Smooth muscle cell (in vitro differentiated cells): ENCODE data around the gene HACL1. TPM values are rescaled to one million over a fixed set of nuclear protein-coding genes. Genes with fewer than 3 reads are reported as not detected.
"Not testable (repeated sequence)": the region's sequence is repeated elsewhere in the genome, so short reads cannot be mapped to it uniquely, and the experiment has no call there.

Source experiments
- DNase-seq: peaks from one replicate; lab custom pipeline; 2025; ENCODE audit not compliant: unreplicated experiment; lab: John Stamatoyannopoulos, UW
- H2AFZ ChIP-seq: fragments of 200-600 bp; sonication (generic); 2 replicates; pipeline ENCODE4 v1.6.0; 2016; ENCODE audit warnings: antibody characterized with exemption, low read depth, mild to moderate bottlenecking
- H3F3A ChIP-seq: fragments of 200-600 bp; sonication (generic); 2 replicates; pipeline ENCODE4 v1.6.0; 2017; ENCODE audit warnings: antibody characterized with exemption, low read depth
- H3K27ac ChIP-seq: fragments of 200-600 bp; sonication (generic); 2 replicates; pipeline ENCODE4 v1.5.1; 2016; ENCODE audit warnings: low read depth, mild to moderate bottlenecking
- H3K27me3 ChIP-seq: fragments of 200-600 bp; sonication (generic); 2 replicates; pipeline ENCODE4 v1.6.1; 2016; ENCODE audit warnings: low read depth, mild to moderate bottlenecking
- H3K36me3 ChIP-seq: fragments of 200-600 bp; sonication (generic); 2 replicates; pipeline ENCODE4 v1.5.1; 2016; ENCODE audit warnings: low read depth
- H3K4me1 ChIP-seq: fragments of 200-600 bp; sonication (generic); 2 replicates; pipeline ENCODE4 v1.5.1; 2016; ENCODE audit warnings: low read depth
- H3K4me2 ChIP-seq: fragments of 200-600 bp; sonication (generic); 2 replicates; pipeline ENCODE4 v1.6.0; 2016; ENCODE audit warnings: mild to moderate bottlenecking
- H3K4me3 ChIP-seq: fragments of 200-600 bp; sonication (generic); 2 replicates; pipeline ENCODE4 v1.5.1; 2016; ENCODE audit warnings: mild to moderate bottlenecking
- H3K79me2 ChIP-seq: fragments of 200-600 bp; sonication (generic); 2 replicates; pipeline ENCODE4 v1.6.0; 2016; ENCODE audit warnings: low read depth, mild to moderate bottlenecking
- H3K9ac ChIP-seq: fragments of 200-600 bp; sonication (generic); 2 replicates; pipeline ENCODE4 v1.6.0; 2016; ENCODE audit warnings: low read depth
- H3K9me3 ChIP-seq: fragments of 200-600 bp; sonication (generic); replicated peaks from 2 replicates; pipeline ENCODE4 v1.5.1; 2016; ENCODE audit warnings: low read depth
- H4K20me1 ChIP-seq: fragments of 200-600 bp; sonication (generic); 2 replicates; pipeline ENCODE4 v1.6.0; 2016; ENCODE audit warnings: low read depth
- WGBS: methylation state at CpG from one replicate; pipeline ENCODE4 v1.1.7; 2016; ENCODE audit warnings: low lambda C conversion rate; 5-methylcytosine and 5-hydroxymethylcytosine counted together
- polyA plus RNA-seq: library from polyadenylated mRNA; unstranded; fragments of >200 nt; fragmentation: Nextera tagmentation; extraction: Ambion mirVana; gene quantifications from 2 replicates; pipeline ENCODE4 v1.2.1, GENCODE V29; 2016
- total RNA-seq: library from RNA; depleted of rRNA; stranded (reverse); fragments of >200 nt; gene quantifications from 2 replicates; pipeline ENCODE4 v1.2.3, GENCODE V29; 2014
- TF ChIP-seq, protein P1 (sequence below): fragments of 200-600 bp; sonication (generic); IDR thresholded peaks from 2 replicates; pipeline ENCODE4 v1.5.1; 2017; ENCODE audit warnings: borderline replicate concordance, mild to moderate bottlenecking, antibody characterized with exemption; ENCODE audit not compliant: insufficient read depth, poor library complexity, severe bottlenecking

Gene HACL1
- total and polyA plus RNA-seq, 2 experiments from 2014 or later = 11.8 to 13.0 TPM

DNA sequence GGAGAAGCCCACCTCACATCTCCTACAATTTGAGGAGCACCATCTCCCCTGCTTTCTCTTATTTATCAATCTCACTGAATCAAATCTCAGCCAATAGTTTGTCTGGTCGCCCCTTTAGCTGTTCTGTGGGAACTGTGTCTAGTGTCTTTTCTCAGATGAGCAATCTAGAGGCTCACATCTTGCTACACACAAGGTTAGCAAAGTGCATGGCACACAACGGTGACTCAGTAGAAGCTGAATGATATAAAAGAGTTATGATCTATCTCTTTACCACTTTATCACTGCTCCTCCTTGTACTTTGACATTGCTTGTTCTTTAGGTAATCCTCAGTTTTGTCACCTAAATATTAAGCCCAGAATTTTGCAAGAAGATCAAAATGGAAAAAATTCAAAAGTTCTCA, 63.0 kb downstream of the HACL1 start:
- no peaks in the 10 kb centered on the region for H4K20me1 ChIP-seq
- no peaks in the 10 kb centered on the region for H3K27me3 ChIP-seq
- TF ChIP-seq, protein P1, sequence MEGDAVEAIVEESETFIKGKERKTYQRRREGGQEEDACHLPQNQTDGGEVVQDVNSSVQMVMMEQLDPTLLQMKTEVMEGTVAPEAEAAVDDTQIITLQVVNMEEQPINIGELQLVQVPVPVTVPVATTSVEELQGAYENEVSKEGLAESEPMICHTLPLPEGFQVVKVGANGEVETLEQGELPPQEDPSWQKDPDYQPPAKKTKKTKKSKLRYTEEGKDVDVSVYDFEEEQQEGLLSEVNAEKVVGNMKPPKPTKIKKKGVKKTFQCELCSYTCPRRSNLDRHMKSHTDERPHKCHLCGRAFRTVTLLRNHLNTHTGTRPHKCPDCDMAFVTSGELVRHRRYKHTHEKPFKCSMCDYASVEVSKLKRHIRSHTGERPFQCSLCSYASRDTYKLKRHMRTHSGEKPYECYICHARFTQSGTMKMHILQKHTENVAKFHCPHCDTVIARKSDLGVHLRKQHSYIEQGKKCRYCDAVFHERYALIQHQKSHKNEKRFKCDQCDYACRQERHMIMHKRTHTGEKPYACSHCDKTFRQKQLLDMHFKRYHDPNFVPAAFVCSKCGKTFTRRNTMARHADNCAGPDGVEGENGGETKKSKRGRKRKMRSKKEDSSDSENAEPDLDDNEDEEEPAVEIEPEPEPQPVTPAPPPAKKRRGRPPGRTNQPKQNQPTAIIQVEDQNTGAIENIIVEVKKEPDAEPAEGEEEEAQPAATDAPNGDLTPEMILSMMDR = no peak
- no peak for DNase-seq
- H3K4me2 ChIP-seq = no peak overlapping the region
- H3K9me3 ChIP-seq = no peaks in the 10 kb centered on the region
- H3K79me2 ChIP-seq = no peaks in the 10 kb centered on the region
- no peak overlapping the region for H3K27ac ChIP-seq
- no peak overlapping the region for H3K4me3 ChIP-seq
- H3K9ac ChIP-seq = no peak overlapping the region
- H2AFZ ChIP-seq = no peak overlapping the region
- 85% methylated on average over 2 of the region's 2 CpGs for WGBS
- H3K36me3 ChIP-seq = no peaks in the 10 kb centered on the region
- no peaks in the 10 kb centered on the region for H3K4me1 ChIP-seq
- H3F3A ChIP-seq = no peaks in the 10 kb centered on the region

DNA sequence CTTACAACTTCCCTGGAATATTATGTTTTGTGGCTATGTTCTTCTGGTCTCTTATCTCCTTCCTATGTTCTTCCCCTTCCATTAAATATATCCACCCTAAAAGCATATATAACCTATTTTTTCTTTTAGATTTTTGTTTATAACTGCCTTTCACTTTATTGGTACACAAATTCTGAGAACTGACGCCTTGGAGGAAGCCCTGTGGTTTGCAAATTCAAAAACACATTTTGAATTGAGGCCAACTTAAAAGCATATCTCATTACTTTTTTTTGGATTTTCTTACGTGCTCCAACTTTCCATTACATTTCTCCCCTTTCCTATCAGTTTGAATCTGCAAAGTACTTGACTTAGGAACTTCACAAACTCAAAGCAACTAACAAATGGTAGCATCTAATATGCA, 64.5 kb downstream of the HACL1 start:
- TF ChIP-seq, protein P1 = no peak

DNA sequence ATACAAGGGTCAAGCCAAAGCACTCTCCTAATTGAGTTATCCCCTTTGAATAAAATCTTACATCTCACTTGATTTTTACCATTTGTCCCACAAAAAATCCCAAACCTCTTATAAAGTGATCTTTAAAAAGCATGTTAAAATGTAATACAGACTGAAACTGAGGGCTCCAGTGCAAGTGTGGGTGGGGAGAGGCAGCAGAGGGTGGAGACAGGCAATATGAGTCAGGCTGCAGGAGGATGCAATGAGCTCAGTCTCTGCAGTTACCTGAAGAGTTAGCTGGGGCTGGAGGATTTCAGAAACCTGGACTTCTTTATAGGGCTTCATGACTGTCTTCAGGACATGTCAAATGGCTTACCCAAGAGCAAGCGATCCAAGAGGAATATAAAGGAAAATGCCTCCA, 65.6 kb downstream of the HACL1 start:
- H3F3A ChIP-seq = no peaks in the 10 kb centered on the region
- no peaks in the 10 kb centered on the region for H3K9me3 ChIP-seq
- H3K79me2 ChIP-seq = no peaks in the 10 kb centered on the region
- no peak overlapping the region for H2AFZ ChIP-seq
- WGBS = 100% methylated on average over 1 of the region's 1 CpG
- no peaks in the 10 kb centered on the region for H4K20me1 ChIP-seq
- DNase-seq = no peak
- no peak overlapping the region for H3K27ac ChIP-seq
- H3K4me1 ChIP-seq = no peaks in the 10 kb centered on the region
- H3K9ac ChIP-seq = no peak overlapping the region
- no peaks in the 10 kb centered on the region for H3K36me3 ChIP-seq
- no peak overlapping the region for H3K4me2 ChIP-seq
- H3K27me3 ChIP-seq = no peaks in the 10 kb centered on the region
- TF ChIP-seq, protein P1 = no peak
- no peak overlapping the region for H3K4me3 ChIP-seq

More for the DNA sequence above, 64.5 kb downstream of the HACL1 start:
- no peak overlapping the region for H3K4me3 ChIP-seq
- no peak overlapping the region for H3K27ac ChIP-seq
- WGBS = 86% methylated on average over 2 of the region's 2 CpGs
- H3F3A ChIP-seq = no peaks in the 10 kb centered on the region
- H3K9me3 ChIP-seq = no peaks in the 10 kb centered on the region
- H3K9ac ChIP-seq = no peak overlapping the region
- no peak overlapping the region for H3K4me2 ChIP-seq
- H3K27me3 ChIP-seq = no peaks in the 10 kb centered on the region
- no peaks in the 10 kb centered on the region for H3K4me1 ChIP-seq
- no peak overlapping the region for H2AFZ ChIP-seq
- no peaks in the 10 kb centered on the region for H3K79me2 ChIP-seq
- no peak for DNase-seq
- H3K36me3 ChIP-seq = no peaks in the 10 kb centered on the region
- H4K20me1 ChIP-seq = no peaks in the 10 kb centered on the region

DNA sequence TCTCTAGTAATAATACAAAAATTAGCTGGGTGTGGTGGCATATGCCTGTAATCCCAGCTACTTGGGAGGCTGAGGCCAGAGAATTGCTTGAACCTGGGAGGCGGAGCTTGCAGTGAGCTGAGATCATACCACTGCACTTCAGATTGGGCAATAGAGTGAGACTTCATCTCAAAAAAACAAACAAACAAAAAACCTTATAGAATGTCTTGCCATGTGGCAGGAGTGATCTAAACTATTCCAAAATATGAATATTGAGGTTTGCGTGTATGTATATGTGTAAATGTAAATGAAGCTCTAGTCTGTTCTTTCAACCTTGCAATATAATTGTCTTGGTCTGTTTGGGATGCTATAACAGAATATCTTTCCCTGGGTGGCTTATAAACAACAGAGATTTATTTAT, 68.8 kb downstream of the HACL1 start:
- H3K4me3 ChIP-seq, DNase-seq, H3K27me3 ChIP-seq, H3K79me2 ChIP-seq, H3K9ac ChIP-seq, H3K4me1 ChIP-seq, H2AFZ ChIP-seq, H3K27ac ChIP-seq, H3K4me2 ChIP-seq, H3K9me3 ChIP-seq, H3K36me3 ChIP-seq, H4K20me1 ChIP-seq, H3F3A ChIP-seq: not testable (repeated sequence)
- 98% methylated on average over 2 of the region's 2 CpGs for WGBS
